Adrenal gland (tissue), 5 donors: ENCODE measurements around the gene PPP2R5E.

Source experiments
- POLR2A ChIP-seq, 2 donors: fragments of 450-650 bp; IDR thresholded peaks; one replicate each; pipeline ENCODE4 v1.6.1; 2017; ENCODE audit warnings: antibody characterized with exemption in 2 of 2, mild to moderate bottlenecking in 2 of 2, moderate library complexity in 1 of 2
- TF ChIP-seq, protein P1 (sequence below), 6 experiments: fragments of 450-650 bp in 4 of 6; fragments of 200-600 bp in 2 of 6; sonication (generic) in 1 of 6; IDR thresholded peaks; 1 replicate in 5 of 6; 2 replicates in 1 of 6; pipeline versions ENCODE4 v1.5.1 to v1.8.0; 2016 to 2021; ENCODE audit warnings: antibody characterized with exemption in 6 of 6, mild to moderate bottlenecking in 2 of 6, moderate library complexity in 1 of 6
- donor health status: DM: no; HTN: no; CAD: no.

DNA sequence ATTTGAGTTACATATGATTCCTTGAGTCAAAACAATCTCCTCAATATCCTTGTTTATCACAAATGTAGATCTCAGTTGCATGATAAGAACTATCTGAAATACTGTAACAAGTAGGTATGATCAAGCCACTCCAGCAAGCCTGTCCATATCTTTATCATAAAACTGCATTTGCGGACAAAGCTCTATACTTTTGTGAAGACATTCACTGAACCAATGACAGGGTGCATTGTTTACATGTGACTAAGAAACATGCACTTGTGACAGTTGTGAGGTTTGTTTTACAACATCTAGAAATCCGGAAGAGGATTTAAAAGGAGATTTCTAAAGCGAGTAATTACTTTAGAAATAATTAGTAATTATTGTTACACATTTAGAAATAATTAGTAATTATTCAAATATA is 111.7 kb downstream of the PPP2R5E start:
- TF ChIP-seq POLR2A (IDR thresholded peaks at IDR 0.05): no peak
- TF ChIP-seq, protein P1, sequence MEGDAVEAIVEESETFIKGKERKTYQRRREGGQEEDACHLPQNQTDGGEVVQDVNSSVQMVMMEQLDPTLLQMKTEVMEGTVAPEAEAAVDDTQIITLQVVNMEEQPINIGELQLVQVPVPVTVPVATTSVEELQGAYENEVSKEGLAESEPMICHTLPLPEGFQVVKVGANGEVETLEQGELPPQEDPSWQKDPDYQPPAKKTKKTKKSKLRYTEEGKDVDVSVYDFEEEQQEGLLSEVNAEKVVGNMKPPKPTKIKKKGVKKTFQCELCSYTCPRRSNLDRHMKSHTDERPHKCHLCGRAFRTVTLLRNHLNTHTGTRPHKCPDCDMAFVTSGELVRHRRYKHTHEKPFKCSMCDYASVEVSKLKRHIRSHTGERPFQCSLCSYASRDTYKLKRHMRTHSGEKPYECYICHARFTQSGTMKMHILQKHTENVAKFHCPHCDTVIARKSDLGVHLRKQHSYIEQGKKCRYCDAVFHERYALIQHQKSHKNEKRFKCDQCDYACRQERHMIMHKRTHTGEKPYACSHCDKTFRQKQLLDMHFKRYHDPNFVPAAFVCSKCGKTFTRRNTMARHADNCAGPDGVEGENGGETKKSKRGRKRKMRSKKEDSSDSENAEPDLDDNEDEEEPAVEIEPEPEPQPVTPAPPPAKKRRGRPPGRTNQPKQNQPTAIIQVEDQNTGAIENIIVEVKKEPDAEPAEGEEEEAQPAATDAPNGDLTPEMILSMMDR (IDR thresholded peaks at IDR 0.05): no peak
